Stimulated activated CD8-positive, alpha-beta memory T cell treated with anti-CD3 and anti-CD28 coated beads, Interleukin-4, amount 100 ng/mL, for 1 hour (primary cell): ENCODE measurements around the gene FCRL2.
"Not testable (repeated sequence)": the region's sequence is repeated elsewhere in the genome, so short reads cannot be mapped to it uniquely, and the experiment has no call there.

Experiments
- DNase-seq, 2 donors: peaks; one replicate each; pipeline ENCODE4 v3.0.0-alpha.2; 2020; ENCODE audit warnings: low read depth in 2 of 2, low spot score in 1 of 2

Gene FCRL2

DNA sequence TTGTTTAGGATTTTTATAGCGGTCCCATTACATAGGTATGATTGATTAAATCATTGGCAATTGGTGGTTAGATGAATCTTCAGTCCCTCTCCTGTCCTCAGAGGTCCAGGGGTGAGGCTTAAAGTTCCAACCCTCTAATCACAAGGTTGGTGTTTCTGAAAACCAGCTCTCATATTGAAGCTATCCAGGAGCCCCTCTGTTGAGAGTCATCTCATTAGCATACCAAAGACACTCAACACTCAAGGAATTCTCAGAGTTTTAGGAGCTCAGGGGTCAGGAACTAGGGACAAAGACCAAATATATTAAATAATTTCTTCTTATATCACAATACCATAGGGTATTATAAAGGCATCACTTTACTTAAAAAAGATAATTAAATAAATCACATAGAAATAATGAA lies 23.3 kb downstream of the FCRL2 start:
- no peak for DNase-seq

DNA sequence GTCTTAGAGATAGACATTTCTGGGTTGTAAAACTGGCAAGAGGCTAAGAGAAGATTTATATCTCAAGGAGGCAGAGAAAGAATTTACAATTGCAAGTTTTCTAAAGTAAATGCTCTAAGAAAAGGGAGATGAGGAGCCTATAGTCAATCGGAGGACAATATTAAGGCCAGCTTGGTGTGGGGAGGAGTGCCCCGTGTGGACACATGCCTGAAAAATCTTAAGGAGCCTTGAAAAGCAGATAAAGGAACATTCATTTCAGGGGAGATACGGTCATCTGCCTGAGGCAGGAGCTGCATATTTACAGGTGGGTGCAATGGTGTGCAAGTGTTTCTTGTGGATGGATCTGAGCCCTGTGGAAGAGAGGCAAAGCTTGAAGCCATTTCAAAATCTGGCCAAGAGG lies 25.6 kb downstream of the FCRL2 start:
- DNase-seq = no peak

DNA sequence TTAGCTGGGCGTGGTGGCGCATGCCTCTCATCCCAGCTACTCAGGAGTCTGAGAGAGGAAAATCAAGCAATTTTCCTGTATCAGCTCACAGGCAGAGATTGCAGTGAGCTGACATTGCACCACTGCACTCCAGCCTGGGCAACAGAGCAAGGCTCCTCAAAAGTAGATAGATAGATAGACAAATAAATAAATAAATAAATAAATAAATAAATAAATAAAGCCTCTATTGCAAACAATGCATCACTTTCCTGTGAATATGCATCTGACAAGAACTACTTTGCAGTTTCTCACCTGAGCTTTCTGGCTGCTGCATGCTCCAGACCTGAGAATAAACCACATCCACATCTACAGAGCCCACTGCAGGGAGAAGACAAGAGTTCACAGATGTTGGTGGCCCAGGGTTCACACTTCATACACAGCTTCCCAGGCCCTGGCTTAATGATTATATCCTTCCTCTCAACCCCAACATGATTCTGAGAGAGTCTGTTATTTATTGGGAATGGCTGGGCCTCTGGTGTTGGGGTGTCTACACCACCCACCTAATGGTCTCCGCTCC lies 28.6 kb downstream of the FCRL2 start:
- no peak for DNase-seq

DNA sequence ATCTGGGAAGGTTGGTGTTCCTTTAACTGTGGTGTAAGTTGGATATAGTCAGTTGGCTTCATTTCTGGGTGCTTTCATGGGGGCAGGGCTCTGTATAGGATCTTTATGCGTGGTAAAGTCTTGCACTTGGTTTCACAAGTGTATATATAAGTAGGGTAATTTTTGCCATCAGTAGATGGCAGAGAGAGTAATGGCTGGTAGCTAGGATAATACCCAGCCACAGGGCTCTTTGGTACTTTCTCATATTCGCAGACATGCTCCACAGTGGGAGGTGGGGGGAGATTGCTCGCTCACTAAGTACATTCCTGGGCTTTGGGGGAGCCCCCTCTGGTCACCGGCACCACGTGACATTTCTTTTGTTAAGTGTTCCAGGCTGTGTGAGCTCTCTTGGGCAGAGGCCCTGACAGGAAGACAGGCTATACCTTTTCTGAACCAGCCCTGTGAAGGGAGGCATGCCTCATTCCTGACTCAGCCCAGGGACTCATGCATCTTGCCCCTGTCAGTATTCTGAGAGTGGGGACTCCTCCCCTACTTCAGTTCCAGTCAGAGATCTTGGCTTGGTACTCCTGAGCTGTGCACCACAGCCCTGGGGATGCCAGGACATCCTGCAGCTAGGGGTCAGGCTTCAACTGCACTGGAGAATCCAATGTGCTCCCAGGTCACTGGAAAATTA lies 37.6 kb downstream of the FCRL2 start:
- DNase-seq = no peak

DNA sequence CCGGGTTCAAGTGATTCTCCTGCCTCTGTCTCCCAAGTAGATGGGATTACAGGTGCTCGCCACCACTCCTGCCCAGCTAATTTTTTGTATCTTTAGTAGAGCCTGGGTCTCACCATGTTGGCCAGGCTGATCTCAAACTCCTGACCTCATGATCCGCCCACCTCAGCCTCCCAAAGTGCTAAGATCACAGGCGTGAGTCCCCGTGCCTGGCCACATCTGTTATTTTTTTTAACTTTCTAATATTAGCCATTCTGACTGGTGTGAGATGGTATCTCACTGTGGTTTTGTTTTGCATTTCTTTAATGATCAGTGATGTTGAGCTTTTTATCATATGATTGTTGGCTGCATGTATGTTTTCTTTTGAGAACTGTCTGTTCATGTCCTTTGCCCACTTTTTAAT lies 40.9 kb downstream of the FCRL2 start:
- not testable (repeated sequence) for DNase-seq

DNA sequence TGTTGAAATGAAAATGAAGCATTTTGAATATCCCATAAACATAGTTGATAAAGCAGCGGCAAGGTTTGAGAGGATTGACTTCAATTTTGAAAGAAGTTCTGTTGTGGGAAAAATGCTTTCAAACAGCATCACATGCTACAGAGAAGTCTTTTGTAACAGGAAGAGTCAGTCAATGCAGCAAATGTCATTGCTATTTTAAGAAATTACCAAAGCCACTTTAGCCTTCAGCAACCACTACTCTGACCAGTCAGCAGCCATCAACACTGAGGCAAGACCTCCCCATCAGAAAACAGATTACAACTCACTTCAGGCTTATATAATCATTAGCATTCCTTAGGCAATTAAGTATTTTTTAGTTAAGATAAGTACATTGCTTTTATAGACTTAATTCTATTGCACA lies 42.6 kb downstream of the FCRL2 start:
- DNase-seq = no peak

DNA sequence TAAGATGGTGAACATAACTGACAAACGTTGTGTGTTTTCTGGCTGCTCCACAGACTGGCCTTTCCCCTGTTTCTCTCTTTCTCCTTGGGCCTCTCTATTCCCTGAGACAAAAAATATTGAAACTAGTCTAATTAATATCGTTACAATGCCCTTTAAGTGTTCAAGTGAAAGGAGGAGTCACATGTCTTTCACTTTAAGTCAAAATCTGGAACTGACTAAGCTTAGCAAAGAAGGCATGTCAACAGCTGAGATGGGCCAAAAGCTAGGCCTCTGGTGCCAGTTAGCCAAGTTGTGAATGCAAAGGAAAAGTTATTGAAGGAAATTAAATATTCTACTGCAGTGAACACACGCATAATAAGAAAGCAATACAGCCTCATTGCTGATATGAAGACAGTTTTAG lies 44.2 kb downstream of the FCRL2 start:
- DNase-seq = no peak

DNA sequence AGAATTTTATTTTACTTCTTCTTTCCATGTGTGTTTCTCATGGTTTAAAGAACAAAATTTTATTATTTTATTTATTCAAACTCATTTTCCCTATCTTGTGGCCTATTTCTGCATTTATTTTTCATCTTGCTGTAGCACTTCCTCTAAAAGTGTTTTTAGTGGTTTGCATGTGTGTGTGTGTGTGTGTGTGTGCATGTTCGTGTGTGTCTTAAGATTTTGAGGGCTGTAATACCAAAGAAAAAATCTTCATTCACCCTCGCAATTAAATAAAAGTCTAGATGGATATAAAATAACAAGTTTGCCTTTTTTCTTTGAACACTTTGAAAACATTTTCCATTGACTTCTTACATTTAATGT lies 51.7 kb downstream of the FCRL2 start:
- DNase-seq = no peak

DNA sequence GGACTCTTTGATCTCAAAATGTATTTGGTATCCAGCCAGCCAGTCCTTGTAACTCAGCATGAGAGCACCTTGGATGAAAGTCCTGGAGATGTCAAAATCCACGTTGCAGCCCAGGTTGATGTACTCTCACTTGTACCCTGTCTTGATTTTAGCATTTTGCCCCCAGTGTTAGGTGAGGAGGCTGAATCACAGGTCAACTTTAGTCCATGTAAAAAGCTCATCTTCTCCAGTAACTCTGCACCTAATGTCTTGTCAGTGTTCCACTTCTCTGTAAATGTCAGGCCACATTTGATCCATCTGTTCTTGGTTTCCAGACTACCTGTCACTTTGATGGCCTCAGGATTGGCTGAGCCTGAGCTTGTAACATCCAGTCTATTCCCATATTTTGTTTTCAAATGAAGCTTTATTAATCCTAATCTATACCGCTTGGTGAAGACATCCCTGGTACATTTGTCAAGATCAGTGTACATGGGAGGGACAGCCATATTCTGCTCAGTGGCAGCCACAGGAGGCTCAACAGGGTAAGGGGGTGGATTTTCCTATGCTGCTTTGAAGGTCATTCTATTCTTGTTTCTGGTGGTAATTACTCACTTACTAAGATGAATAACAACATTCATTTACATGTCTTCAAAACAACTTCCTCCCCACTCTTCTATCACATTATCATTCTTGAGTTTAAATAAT lies 52.3 kb downstream of the FCRL2 start:
- DNase-seq = no peak

DNA sequence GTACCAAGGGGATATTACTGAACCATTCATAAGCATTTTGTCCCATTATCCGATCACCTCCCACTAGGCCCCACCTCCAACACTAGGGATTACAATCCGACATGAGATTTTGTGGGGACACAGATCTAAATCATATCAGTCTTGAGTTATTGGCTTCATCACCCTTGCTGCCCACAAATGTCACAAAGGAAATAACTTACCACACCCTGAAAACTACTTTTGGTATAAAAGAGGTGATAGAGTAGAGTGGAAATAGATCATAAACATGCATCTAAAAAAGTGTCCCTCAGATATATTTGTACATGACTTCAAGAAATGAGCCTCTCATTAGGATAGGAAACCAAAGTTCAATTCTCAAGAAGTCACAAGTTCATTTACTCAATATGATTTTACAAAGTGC lies 53.8 kb downstream of the FCRL2 start:
- DNase-seq = no peak

DNA sequence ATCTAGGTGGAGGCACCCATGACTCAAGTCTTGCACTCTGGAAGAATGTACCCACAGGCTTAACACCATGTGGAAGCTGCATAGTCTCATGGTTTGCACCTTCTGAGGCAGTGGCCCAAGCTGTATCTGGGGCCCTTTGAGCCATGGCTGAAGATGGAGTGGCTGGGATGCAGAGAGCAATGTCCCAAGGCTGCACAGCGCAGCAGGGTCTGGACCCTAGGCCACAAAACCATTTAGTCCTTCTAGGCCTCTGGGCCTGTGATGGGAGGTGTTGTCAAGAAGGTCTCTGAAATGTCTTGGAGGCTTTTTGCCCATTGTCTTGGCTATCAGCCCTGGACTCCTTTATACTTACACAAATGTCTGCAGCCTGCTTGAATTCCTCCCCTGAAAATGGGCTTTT lies 54.9 kb downstream of the FCRL2 start:
- DNase-seq = no peak

DNA sequence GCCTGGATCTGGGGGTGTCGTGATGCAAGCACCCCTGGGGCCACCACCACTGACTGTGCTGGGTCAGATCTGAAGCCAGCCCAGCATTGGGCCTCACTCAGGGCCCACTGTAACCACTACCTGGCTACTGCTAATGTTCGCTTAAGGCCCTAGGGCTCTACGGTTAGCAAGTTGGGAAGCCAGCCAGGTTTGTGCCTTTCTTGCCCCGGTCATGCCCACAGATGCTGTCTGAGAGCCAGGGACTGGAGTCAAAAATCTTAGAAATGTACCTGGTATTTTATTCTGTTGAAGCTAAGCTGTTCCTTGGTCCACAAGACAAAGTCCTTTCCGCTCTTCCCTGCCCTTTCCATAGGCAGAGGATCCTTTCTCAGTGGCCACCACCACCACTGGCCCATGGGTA lies 61.2 kb downstream of the FCRL2 start:
- DNase-seq = no peak

DNA sequence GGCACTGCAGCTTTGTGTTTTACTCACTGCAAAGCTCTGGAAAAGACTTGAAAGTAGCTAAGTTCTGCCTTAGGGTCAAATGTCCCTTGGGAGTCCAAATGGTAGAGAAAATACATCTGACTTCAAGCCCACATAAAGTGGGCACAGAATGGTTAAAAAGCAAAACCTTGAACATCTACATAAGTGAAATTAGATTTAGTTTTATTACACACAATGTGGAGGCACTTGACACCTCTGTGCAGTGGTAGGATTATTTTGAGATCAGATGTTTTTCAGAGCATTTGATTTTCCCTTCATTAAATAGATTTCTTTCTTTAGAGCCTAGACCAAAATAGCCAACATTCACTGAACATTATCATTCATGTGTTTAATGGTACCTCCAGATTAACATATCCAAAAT lies 65.1 kb downstream of the FCRL2 start:
- DNase-seq = no peak

DNA sequence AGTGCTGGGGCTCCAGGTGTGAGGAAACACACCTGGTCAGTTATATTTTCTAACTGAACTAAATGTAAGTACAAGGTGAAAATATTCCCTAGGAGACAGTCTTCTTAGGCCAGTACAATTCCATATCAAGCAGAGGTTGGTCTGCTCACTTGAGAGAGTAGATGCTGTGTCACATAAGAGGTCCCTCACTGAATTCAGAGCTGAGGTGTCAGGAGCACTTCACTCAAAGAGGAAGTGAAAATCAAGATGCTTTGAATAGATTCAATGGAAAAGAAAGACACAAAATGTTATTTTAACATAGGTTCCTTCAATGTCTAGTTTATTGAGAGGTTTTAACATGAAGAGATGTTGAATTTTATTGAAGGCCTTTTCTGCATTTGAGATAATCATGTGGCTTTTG lies 72.1 kb downstream of the FCRL2 start:
- no peak for DNase-seq

DNA sequence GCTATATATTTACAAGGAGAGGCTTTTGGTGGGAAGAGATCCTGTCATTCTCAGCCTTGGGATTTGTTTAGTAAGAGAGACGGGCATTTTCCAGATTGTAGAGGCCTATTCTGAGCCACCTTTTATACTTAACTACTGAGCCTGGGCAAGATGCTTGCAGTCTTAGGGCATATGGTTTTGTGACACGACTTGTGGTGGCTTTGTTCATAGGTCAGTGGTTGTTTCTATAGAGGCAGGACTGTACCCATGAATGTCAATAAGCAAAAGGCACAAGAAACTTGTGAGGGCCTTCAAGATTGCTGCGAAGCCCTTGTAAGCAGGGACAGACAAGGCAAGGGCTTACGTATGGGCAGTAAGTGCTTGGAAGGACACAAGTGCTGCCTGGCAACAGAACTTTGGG lies 73.0 kb downstream of the FCRL2 start:
- no peak for DNase-seq

DNA sequence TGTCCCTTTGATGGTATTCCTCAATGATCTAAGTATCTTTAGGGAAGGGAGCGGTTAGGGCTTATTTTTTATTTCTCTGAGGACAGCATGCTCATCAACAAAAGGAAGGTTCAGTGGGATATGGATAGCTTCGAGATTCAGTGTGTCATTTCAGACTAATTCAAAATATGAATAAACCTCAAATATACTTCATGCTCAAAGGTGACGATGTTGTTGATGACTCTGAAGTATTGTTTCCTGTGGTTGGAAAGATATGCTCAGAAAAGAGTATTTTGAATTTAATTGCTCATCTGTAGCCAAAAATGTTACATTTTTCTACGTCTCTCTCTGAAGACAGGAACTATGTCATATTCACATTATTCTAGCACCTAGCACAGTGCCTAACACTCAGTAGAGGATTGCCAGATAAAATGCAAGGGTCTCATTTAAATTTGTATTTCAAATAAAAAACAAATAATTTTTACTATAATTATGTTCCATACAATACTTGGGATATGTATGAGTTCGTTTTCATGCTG lies 74.6 kb downstream of the FCRL2 start:
- DNase-seq = no peak

DNA sequence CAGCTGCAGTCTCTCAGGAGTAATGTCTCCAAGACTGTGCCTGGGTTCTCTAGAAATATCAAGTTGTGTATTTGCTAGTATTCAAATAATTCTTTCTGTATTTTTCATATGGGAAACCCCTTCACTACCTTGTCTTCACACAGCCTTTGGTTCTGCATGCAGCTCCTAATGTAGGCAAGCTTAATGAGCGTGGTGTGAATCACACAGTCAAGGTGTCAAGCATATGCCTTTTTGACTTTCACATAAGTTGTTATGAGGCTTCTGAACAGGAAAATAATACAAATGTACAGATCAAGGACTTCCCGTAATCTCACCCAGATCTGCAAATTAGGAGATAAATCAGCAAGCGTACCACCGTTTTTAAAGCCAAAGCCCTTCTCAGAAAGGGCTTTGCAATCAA lies 76.2 kb downstream of the FCRL2 start, which contains the start of gene FCRL3:
Gene FCRL3, minus strand, starts transcription at position 38 of the 400 bp plus-strand sequence. CDS start 280 bp downstream, outside the sequence.
- no peak for DNase-seq

DNA sequence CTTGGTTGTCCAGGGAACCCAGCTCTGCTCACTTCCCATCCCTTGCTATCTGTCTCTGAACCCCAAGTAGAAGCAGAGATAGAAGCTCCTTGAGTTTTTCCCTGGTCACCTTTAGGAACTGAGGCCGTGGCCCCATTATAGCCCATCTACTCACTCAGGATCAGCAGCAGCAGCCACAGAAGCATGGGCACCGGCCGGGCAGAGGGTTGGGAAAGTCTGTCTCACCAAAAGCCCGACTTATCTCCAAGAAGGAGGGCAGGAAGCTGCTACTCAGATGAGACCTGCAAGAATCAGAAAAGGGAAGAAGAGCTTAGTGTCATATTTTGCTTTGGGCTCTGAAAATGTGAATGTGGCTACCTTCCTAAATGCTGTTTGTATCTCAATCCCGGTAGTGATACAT lies 76.6 kb downstream of the FCRL2 start:
- no peak for DNase-seq

DNA sequence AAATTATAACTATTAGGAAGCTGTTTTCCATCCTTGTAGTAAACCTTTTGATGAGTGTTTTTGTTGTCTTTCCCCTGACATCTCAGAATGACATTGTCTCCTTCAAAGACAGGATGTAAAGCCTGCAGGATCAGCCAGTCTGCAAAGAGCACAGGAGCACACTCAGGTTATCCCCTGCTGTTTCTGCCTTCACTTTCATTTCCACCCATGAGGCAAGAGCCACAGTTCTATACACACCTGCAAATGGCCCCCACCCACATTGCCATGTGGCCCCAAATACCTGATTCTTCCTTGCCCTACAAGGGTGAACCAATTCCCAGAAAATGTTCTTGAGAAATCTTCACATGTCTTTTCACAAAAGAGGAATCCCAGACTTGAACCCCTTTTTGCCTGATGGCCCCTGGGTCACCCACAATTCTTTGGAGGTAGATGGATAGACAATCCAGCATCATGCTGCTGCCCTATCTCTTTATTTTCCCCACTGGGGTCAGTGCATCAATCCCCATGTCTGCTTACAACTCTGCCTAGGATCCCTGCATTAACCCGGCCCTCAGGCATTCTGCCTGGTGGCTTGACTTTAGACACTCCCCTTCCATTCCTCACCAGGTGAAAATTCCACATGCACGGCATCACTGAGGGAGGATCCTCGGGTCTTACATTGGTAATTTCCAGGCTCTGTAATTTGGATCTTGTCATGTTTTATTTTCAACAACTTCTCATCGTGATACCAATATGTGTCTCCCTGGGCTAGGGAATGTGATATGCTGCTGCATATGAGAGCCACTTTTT lies 79.0 kb downstream of the FCRL2 start:
- no peak for DNase-seq

DNA sequence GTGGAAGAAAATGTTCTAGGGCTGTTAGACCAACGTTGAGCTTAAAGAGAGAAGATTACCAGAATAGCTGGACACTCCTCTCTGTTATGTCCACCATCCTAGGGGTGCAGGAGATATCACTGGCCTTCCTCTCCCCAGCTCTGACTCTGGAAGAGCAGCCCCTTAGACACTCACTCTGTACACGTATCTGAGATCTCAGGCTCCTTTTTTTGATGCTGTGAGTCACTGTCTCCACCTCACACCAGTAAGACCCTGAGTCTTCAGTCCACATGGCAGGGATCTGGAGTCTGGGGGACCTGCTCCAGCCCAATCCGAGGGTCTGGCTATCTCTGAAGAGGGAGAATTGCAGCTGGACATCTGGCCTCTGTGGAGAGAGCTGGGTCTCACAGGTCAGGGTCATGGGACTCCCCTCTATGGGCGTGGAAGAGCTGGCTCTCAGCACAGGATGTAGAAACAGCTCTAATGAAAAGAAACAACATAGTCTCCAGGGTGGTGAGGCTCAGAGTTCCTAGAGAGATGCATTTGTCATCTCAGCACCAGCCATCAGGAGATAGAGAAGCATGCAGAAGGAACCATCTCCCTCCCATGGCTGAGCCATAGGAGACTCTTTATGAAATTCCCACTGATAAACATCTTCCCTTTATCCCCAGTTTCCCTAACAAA lies 79.8 kb downstream of the FCRL2 start:
- no peak for DNase-seq
